Left colon (tissue), 2 donors: ENCODE measurements around the gene NFATC3. TPM values are rescaled to one million over a fixed set of nuclear protein-coding genes. Genes with fewer than 3 reads are reported as not detected.
"Not testable (repeated sequence)": the region's sequence is repeated elsewhere in the genome, so short reads cannot be mapped to it uniquely, and the experiment has no call there.

ENCODE experiments used
- ATAC-seq: fragments of 200-7000 bp; cut with Tn5 transposase; one replicate; pipeline ENCODE4 v1.9.1; 2020; ENCODE audit warnings: mild to moderate bottlenecking, moderate library complexity
- DNase-seq, 2 donors: peaks; one replicate each; pipeline ENCODE4 v3.0.0-alpha.2; 2020
- intact Hi-C, 2 donors: fragments of 100-400 bp; cut with DNase I in 1 of 2; cut with micrococcal nuclease in 1 of 2; formaldehyde crosslinking; loops; one replicate each; pipeline versions ENCODE4 v1.11.2 to v1.14.0; 2022; cut with DNase I, micrococcal nuclease
- total RNA-seq, 2 donors: library from RNA; stranded (reverse); fragmentation: NEBNext Ultra II Directional; extraction: Animal tissue kit (Norgen Biotek cat#: 25700); gene quantifications; one replicate each; pipeline ENCODE4 v1.2.1, GENCODE V29; 2021
- donor health status: DM: no; HTN: no; CAD: no.
- donor health status: DM: yes; HTN: yes; CAD: no.

Gene NFATC3
- total RNA-seq, 2 donors from 2014 or later: 24.6 to 24.9 TPM

GRCh38 chr16:68084504-68085258 is 489 bp upstream of the NFATC3 start:
- intact Hi-C loops: loop anchor here in 1 of 2 donors (5.0 kb wide), 1 partner anchor 143 kb away; no protein-coding TSS in a partner anchor
- DNase-seq: peak; percentile 91 to 92
- ATAC-seq: peak; percentile 61

- intact Hi-C loops: loop anchor here in 1 of 2 donors (5.0 kb wide), 1 partner anchor 141 kb away; no protein-coding TSS in a partner anchor
- peak; percentile 19 for ATAC-seq
- no peak for DNase-seq
Observed at GRCh38 chr16:68086336-68086841, 1.2 kb downstream of the NFATC3 start.

GRCh38 chr16:68086860-68087268 is 1.7 kb downstream of the NFATC3 start:
- intact Hi-C loops: loop anchor here in 1 of 2 donors (5.0 kb wide), 1 partner anchor 140 kb away; no protein-coding TSS in a partner anchor
- DNase-seq (no peak), ATAC-seq (no peak)

- intact Hi-C loops: loop anchor here in 1 of 2 donors (5.0 kb wide), 1 partner anchor 140 kb away; no protein-coding TSS in a partner anchor
- ATAC-seq (no peak), DNase-seq (no peak)
Observed at GRCh38 chr16:68087688-68088087, 2.5 kb downstream of the NFATC3 start.

- DNase-seq: no peak
Observed at GRCh38 chr16:68088130-68088972, 3.2 kb downstream of the NFATC3 start.

GRCh38 chr16:68089067-68089466 is 3.9 kb downstream of the NFATC3 start:
- DNase-seq: no peak
- no peak for ATAC-seq
- intact Hi-C loops: loop anchor here in 1 of 2 donors (5.0 kb wide), 1 partner anchor 138 kb away; no protein-coding TSS in a partner anchor

More at GRCh38 chr16:68088130-68088972, 3.2 kb downstream of the NFATC3 start:
- intact Hi-C loops: loop anchor here in 1 of 2 donors (5.0 kb wide), 1 partner anchor 139 kb away; no protein-coding TSS in a partner anchor
- ATAC-seq: no peak

GRCh38 chr16:68090130-68090529 is 5.0 kb downstream of the NFATC3 start:
- intact Hi-C loops: loop anchor here (5.0 to 10.0 kb wide), 2 partner anchors 37 to 135 kb away; no protein-coding TSS in a partner anchor
- ATAC-seq: no peak
- DNase-seq: peak in 1 of 2 donors; percentile 15

- ATAC-seq (no peak), DNase-seq (no peak)
- intact Hi-C loops: loop anchor here (5.0 to 10.0 kb wide), 2 partner anchors 37 to 134 kb away; no protein-coding TSS in a partner anchor
Observed at GRCh38 chr16:68090533-68090932, 5.4 kb downstream of the NFATC3 start.

GRCh38 chr16:68091380-68092261 is 6.5 kb downstream of the NFATC3 start:
- ATAC-seq (peak; percentile 54), DNase-seq (no peak)
- intact Hi-C loops: loop anchor here (5.0 to 10.0 kb wide), 2 partner anchors 36 to 133 kb away; no protein-coding TSS in a partner anchor

- ATAC-seq, DNase-seq: not testable (repeated sequence)
- intact Hi-C loops: loop anchor here (5.0 to 10.0 kb wide), 2 partner anchors 35 to 133 kb away; no protein-coding TSS in a partner anchor
Observed at GRCh38 chr16:68092275-68092674, 7.1 kb downstream of the NFATC3 start.

GRCh38 chr16:68093816-68094613 is 8.8 kb downstream of the NFATC3 start:
- DNase-seq: no peak
- ATAC-seq: no peak
- intact Hi-C loops: loop anchor here (5.0 to 10.0 kb wide), 2 partner anchors 33 to 131 kb away; no protein-coding TSS in a partner anchor

- ATAC-seq (no peak), DNase-seq (no peak)
- intact Hi-C loops: loop anchor here (5.0 to 10.0 kb wide), 2 partner anchors 33 to 130 kb away; no protein-coding TSS in a partner anchor
Observed at GRCh38 chr16:68094614-68094934, 9.4 kb downstream of the NFATC3 start.

- intact Hi-C loops: loop anchor here in 1 of 2 donors (10.0 kb wide), 1 partner anchor 128 kb away; no protein-coding TSS in a partner anchor
- DNase-seq (no peak), ATAC-seq (no peak)
Observed at GRCh38 chr16:68096491-68096890, 11.3 kb downstream of the NFATC3 start.

GRCh38 chr16:68097088-68097487 is 11.9 kb downstream of the NFATC3 start:
- ATAC-seq: peak; percentile 67
- intact Hi-C loops: loop anchor here in 1 of 2 donors (10.0 kb wide), 1 partner anchor 128 kb away; no protein-coding TSS in a partner anchor
- DNase-seq: no peak

GRCh38 chr16:68097895-68098294 is 12.7 kb downstream of the NFATC3 start:
- DNase-seq (no peak), ATAC-seq (no peak)
- intact Hi-C loops: loop anchor here in 1 of 2 donors (10.0 kb wide), 1 partner anchor 127 kb away; no protein-coding TSS in a partner anchor

- DNase-seq (no peak), ATAC-seq (no peak)
- intact Hi-C loops: no loop called here
Observed at GRCh38 chr16:68100488-68100887, 15.3 kb downstream of the NFATC3 start.

- no peak for ATAC-seq
- DNase-seq: no peak
- intact Hi-C loops: no loop called here
Observed at GRCh38 chr16:68105611-68106010, 20.4 kb downstream of the NFATC3 start.
